ENCODE results near the gene C1orf35.
"Not testable (repeated sequence)": the region's sequence is repeated elsewhere in the genome, so short reads cannot be mapped to it uniquely, and the experiment has no call there.

C1orf35 gene

DNA sequence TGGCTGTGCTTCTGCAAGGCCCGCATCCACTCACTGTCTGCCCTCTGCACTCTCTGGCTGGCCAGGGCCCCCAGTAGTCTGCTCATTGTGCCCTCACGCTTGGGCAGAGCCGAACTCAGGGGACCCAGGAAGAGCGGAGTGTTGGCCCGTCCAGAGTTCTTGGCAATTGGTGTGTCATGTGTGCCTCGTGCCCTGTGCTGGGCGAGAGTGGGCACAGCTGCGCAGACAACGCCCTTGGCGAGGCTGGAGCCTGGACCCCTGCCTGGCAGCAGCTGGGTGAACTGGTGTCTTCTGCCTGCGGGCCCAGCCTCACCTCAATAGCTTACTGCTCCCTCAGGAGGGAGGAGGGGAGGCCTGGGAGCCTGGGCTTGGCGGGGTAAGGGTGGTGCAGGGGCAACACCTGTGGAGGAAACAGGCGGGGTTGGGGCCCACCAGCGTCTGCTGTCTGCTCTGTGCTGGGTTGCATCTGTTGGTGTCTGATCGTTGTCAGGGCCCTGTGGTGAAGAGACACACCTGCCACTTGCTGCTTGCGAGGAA lies 39.1 kb upstream of the C1orf35 start:
- no peak for DNase-seq

DNA sequence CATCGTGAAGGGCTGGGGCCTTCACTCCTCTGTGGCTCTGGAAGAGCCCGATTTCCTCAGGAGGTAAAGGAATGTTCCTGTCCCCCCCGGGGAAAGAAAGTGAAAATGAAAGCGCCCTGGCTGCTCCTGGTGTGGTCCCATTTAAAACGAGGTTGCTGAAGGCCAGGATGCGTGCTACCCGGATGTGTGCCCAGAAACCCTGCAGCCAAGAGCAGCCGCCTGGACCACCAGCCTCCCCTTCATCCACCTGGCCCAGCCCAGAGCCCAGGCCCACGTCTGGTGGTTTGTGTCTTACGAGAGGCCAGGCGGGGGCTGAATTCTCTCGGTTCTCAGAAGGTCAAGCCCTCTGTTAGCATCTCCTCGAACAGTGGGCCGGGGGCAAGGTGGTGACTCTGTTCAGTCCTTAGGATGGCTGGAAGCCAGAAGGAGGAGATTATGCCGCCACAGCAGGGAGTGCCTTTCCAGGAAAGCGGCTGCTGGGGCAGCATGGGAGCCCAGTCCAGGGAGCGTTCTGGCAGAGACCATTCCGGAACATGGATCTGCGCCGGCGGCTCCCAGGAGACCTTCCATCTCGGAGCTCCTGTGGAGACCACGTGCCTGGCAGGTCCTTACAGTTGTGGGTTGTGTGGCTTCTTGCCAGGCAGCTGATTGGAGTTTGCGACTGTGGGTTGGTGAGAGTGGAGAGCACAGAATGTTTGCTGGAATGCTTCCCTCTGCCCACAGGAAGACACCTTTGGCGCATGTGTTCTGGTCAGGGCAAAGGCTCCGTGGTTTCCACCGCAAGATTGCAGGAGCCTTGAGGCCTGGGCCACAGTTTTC lies 38.3 kb upstream of the C1orf35 start:
- peak; percentile 61 for DNase-seq

DNA sequence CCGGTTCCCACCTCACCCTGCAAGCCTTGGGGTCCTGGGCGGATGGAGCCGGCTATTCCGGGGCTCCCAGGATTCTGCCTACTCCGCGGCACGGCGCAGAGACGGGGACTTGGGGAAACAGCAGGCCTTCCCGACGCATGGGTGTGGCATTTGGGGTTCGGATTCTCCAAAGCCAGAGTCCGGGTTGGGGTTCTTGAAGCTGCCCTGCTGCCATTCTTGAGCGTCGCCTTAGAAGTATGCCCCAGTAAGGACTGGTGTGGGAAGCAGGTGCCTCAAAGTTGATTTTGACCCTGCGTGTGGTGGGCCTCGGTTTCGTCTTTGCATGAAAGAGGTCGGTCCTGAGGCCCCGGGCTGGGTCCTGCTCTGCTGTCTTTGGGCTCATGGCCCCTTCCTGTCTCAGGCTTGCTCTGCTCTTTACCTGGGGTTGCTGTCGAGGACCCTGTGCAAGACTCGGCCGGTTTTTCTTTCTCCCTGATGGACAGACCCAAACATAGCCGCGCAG lies 37.6 kb upstream of the C1orf35 start:
- DNase-seq, result no peak

DNA sequence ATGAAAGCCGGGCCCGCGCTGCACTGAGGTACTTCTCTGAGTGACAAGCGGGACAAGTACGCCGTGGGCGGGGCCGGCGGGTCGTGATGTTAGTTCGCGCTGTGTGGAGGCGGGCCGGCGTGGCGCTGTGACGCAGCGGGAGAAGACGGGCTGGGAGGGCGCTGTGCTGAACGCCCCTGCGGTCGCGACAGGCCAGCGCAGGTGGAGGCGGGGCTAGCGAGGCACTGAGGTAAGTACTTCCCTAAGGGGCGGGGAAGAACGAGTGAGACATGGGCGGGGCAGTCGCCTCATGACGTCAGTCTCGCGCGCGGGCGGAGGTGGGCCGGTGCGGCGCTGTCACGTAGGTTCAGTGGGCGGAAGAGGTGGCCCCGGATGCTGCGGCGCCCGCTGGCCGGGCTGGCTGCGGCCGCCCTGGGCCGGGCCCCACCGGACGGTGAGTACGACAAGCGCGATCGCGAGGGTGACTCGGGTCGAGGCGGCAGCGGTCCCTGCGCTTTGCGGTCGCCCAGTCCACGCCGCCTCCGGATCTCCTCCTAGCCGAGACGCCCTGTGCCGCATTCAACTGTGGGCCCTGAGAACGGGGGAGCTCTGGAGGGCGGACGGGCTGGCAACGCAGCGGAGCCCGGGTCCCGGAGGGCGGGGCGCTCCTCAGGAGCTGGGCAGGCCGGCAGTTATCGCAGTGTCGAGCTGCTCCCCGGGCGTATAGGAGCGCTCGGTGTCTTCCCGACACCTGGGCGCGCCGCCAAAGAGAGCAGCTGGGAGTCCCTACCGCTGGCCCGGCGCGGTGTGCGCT lies 37.0 kb upstream of the C1orf35 start, which contains the start of gene GUK1:
TSS of gene GUK1 (plus strand) at position 349 of the 793 bp plus-strand sequence. CDS start at position 373, 24 bp downstream.
- DNase-seq, result peak; percentile 100

DNA sequence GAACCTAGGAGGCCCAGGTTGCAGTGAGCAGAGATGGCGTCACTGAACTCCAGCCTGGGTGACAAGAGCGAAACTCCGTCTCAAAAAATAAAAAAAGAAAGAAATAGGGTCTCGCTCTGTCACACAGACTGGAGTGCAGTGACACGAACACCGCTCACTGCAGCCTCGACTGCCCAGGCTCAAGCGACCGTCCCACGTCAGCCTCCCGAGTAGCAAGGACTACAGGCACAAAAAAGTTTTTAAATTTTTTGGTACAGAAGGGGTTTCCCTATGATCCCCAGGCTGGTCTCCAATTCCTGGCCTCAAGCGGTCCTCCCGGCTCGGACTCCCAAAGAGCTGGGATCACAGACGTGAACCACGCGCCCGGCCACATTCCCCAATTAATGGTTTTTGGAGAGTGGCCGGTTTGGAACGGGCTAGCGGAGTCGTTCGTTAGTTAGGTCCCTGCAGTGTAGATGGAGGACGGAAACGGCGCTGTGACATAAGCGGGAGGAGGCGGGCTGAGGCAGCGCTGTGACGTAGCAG lies 36.3 kb upstream of the C1orf35 start:
- no peak for DNase-seq

DNA sequence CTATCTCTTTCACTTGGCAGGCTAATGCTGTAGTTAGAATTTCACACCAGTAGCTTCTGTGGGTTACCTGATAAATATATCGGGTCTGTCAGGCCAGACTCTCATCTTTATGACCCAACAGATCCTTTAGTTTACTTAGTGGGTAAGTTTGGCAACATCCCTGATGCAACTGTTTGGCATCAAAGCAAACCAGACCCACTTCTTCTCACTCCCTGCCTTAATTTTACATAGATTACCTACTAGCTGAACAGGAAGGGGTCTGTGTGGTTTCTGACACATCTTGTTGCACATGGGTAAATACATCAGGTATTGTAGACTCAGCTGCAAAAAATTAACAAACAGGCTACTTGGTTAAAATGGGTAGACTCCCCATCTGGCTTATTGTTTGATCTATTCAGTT lies 33.8 kb upstream of the C1orf35 start:
- peak; percentile 57 for DNase-seq

DNA sequence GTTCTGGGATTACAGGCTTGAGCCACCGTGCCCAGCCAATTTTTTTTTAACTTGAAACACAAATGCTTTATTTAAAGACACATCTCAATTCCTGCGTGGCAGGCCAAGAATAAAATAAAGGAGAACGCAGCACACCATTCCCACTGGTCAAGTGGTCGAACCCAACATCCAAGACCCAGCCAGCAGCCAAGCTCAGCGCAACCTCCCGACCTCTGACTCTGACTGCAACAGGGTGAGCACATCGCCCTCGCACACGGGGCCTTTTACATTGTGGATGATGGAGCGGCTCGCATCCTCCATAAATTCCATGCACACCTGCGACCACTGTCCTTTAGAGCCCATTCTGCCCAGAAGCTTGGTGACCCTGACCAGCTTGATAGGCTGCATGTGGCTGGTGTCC lies 31.5 kb upstream of the C1orf35 start:
- no peak for DNase-seq

DNA sequence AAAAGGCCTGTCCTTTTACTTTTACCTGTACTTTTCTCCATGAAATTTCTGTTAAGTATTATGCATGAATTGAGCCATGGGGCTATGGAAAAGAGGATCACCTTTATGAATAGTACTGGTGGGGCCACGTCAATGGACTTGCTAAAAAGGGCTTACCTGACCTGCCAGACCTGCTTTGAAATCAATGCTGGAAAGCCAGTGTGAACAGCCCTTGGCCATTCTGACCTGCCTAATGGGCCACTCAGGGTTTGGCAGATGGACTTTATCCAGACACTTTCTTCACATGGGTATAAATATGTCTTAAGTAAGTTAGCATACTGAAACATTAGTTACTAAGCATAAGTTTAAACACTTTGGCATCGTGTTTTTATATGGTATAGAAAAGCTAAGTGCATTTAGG lies 28.6 kb upstream of the C1orf35 start:
- DNase-seq, result no peak

DNA sequence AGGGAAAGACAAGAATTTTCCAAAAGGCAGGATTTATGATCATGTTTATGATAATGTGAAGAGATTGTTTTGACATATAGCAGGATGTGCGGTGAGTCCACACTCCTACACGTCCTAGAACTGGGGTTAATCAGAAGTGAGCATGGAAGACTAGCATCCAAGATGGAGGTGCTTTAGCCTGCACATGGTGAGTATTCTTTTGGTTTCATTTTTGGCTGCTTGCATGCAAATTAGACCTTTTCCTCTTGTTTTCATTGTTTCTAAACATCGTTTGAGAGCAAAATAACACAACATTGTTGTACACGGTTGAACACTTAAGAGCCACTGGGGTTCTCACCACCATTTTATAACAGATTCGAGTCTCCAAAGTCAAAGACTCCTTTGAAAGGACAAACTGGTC lies 22.1 kb upstream of the C1orf35 start:
- no peak for DNase-seq

DNA sequence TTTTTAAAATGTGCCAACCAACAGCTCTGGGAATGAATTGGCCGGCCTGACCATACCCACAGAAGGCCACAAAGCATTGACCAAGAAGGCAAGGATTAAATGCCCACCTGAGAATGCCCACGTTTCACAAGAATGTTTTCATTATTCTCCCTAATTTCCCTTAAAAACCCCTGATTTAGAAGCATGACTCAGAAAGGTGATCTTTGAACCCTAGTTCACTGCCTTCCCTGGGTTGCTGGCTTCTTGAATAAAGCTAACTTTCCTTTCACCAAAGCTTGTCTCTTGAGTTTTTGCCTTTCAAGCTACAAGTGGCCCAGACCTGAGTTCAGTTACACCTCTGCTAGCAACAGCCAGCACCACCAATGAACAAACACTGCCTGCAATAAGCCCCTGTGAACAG lies 20.4 kb upstream of the C1orf35 start:
- no peak for DNase-seq

DNA sequence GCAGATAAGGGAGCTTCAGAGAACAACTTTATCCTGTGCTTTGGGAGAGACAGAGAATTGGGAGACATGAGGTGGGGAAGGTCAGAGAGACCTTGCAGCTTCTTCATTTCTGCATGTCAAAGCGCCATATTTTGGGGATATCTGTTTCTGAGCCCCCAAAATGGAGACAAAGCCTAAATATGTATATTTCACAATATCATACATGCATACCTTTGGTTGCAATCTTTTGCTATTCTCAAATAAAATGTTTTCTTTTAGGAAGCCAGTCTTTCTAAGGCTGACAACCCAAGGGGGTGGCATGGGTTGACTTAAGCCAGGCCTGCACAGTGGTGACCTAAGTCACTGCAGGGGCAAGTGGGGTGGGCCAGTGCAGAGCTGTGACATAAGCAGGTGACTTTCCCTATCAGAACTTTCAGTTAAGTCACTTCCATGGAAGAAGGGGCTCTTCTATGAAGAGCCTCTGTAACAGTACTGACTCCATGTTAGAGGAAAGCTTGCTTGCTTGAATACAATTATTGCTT lies 19.9 kb upstream of the C1orf35 start:
- DNase-seq, result no peak

DNA sequence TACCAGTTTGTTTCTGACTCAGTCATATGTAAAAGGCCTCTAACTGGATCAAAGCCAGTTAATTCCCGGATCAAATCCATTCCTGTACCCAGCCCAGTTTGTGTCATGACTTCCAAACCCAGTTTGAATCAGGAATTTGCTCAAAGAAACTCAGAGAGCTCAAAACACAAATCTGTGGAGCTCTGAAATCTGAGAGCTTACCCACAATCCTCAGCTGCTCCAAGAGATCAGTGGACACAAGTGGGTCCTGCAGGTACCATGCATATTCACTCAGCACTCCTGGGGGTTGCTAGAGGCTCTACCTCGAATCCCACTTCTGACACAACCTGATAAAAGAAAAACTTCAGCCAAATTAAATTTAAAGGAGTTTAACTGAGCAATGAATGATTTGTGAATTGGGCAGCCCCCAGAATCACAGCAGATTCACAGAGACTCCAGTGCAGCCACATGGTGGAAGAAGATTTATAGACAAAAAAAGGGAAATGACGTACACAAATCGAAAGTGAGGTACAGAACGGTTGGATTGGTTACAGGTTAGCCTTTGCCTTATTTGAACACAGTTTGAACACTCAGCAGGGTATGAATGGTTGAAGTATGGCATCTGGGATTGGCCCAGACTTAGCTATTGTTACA lies 17.8 kb upstream of the C1orf35 start:
- DNase-seq, result no peak

DNA sequence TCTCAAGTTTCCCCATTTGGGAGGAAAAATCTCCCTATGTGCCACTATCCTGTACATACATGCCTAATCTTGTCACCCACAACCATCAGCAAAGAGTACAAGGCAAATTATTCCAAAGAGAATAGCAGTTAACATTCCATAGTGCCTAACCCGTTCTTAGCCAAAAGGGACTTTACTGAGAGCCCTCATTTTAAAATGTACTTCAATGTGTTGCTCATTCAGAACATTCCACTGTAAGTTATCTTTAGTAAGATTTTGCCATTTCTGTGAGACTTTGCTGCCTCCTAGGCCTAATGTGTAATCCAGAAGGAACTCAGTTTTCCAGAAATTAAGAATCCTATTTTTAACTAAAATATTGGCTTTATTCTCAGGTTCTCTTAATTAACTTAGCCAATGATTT lies 17.2 kb upstream of the C1orf35 start:
- no peak for DNase-seq

DNA sequence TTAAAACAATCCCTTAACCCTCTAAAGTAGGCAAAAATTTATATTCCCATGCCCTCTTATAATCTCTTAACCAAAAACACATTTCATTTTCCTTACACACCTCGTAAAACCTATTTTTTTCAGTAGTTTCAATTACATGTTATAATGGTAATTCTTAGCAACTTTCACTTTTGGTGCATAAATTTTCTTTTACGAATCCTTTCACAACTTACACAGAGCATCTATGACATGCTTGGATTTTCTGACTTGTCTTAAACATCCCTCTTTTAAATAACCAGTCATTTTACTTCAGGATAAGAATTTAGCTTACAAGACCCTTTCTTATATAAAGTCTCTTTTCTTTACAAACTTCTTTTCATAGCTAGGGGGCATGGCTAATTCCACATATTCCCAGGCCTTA lies 14.9 kb upstream of the C1orf35 start:
- DNase-seq, result no peak

DNA sequence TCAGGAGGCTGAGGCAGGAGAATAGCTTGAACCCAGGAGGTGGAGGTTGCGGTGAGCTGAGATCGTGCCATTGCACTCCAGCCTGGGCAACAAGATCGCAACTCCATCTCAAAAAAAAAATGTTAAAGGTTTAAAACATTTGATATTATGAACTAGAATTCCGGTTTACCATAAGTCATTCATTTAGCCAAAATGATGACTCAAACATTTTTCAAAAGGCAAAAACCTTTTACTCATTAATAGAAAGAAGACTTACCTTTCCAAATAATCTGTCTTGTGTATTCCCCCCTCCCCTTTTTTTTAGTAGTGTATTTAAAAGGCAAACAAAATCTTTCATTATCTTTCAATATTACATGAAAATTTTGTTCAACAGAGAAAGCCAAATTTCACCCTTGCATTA lies 14.2 kb upstream of the C1orf35 start:
- DNase-seq, result no peak

DNA sequence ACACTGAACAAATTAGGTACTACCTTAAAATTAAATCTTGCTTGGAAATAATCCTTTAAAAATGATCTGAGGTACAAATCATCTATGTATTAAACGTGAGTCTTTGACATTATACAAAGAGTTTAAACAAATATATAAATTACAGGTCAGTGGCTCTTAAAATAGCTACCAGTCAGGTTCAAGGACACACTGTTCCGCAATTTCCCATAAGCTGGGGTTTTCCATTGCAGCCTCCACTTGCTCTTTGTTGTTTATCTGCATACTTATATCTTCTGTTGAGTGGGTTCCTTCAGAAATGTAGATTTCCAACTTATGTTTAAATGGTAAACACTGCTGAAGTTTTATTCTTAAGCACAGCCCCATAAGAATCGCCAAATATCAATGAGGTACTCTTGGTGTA lies 11.7 kb upstream of the C1orf35 start:
- DNase-seq, result no peak

DNA sequence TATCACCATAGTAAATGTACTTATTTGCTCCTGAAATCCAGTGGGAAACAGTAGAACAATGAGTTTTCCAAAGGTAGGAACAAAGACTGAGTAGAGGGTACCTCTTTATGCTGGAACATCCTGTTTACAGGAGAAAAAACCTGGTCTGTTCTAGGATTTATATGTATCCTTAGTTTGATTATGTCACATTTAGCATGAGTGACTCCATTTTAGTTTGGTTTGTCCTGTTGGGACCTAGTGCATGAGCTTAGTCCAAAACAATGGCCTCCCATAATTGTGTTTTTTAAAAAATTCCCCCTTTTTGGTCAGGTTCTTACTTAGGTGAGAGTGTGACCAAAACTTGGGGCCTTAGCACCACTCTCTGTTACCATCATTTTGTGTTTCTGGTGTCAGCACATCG lies 9.5 kb upstream of the C1orf35 start:
- DNase-seq, result no peak

DNA sequence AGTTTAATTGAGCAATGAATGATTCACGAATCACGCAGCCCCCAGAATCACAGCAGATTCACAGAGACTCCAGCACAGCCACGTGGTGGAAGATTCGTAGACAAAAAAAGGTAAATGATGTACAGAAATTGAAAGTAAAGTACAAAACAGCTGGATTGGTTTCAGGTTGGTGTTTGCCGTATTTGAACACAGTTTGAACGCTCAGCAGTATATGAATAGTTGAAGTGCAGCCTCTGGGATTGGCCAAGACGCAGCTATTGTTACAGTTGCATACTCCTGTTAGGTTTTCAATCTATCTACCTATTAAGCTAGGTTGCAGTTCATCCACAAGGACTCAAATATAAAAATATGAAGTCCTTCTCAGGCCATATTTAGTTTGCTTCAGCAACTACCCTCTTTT lies 9.0 kb upstream of the C1orf35 start:
- no peak for DNase-seq

DNA sequence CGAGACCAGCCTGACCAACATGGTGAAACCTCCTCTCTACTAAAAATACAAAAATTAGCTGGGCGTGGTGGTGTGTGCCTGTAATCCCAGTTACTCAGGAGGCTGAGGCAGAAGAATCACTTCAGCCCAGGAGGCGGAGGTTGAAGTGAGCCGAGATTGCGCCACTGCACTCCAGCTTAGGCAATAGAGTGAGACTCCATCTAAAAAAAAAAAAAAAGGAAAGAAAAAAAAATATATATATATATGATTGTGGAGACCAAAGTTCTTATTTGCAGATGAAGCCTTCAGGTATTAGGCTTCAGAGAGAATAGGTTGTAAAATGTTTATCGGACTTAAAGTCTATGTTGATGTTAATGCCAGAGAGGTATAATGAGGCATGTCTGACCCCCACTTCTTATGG lies 8.2 kb upstream of the C1orf35 start:
- DNase-seq, result not testable (repeated sequence)

DNA sequence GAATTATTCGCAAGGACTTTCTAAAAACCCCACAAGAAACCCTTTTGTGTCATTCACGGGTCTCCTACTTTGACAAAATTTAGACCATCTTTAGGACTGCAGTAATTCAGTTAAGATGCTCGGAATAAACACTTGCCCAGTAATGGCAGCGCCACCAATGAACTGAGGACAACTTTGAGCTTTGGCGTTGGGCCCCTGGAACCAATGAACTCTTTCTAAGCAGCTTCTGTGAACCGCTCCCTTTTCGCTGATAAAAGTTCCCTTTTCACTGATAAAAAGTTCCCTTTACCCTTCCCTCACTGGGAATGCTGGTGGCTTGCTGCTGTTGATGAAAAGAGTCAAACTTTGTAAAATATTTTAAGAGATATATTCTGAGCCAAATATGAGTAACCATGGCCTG lies 7.4 kb upstream of the C1orf35 start:
- no peak for DNase-seq

DNA sequence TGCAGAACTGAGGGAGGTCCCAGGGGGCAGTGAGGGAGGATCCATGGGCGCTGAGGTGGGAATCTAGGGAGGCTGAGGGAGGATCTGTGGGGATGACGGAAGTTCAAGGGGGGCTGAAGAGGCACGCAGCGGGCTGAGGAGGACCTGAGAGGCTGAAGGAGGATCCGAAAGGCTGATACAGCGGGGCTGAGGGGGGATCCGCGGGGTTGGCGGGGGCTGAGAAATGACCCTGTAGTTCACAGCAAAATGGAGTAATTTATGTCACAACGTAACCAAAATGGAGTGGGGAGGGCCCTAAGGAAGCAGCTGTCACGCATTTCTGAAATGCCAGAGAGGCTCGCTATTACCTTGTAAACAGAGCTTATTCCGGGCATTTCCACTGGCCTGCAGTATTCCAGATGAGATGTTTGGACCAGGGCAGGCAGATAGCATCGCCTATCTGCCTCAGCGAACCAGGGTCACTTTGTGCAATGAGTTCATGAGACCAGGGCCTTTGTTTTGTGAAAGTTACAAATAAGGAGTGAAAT lies 6.9 kb upstream of the C1orf35 start:
- DNase-seq, result no peak

Measured in hematopoietic multipotent progenitor cell treated with erythropoietin and hydrocortisone succinate and interleukin-3 and kit ligand, for 8 days (in vitro differentiated cells).